ENCODE results near the gene NPFF. TPM values are rescaled to one million over a fixed set of nuclear protein-coding genes. Genes with fewer than 3 reads are reported as not detected.

The NPFF gene
- total RNA-seq, 3 donors from 2014 or later: not detected

GRCh38 chr12:53497461-53497860 lies 9.8 kb downstream of the NPFF start:
- no peak overlapping the region for H3K4me3 ChIP-seq
- TF ChIP-seq CTCF (IDR thresholded peaks at IDR 0.05): no peak
- H3K9me3 ChIP-seq: no peaks in the 10 kb centered on the region
- H3K36me3 ChIP-seq (ENCODE audit: low read depth): peaks cover 6% of the 10 kb centered on the region
- intact Hi-C loops (cut with DNase I, micrococcal nuclease): no loop called here
- peaks cover 30% of the 10 kb centered on the region for H3K4me1 ChIP-seq (ENCODE audit: low read depth)
- no peak for DNase-seq
- no peak for ATAC-seq

GRCh38 chr12:53496752-53497032 lies 10.6 kb downstream of the NPFF start:
- H3K4me1 ChIP-seq (ENCODE audit: low read depth): peaks cover 26% of the 10 kb centered on the region
- no peak overlapping the region for H3K4me3 ChIP-seq
- intact Hi-C loops (cut with DNase I, micrococcal nuclease): no loop called here
- DNase-seq (no peak), ATAC-seq (no peak)
- no peak for TF ChIP-seq CTCF (IDR thresholded peaks at IDR 0.05)
- no peaks in the 10 kb centered on the region for H3K9me3 ChIP-seq
- peaks cover 6% of the 10 kb centered on the region for H3K36me3 ChIP-seq (ENCODE audit: low read depth)

GRCh38 chr12:53495903-53496751 lies 11.2 kb downstream of the NPFF start:
- ATAC-seq: no peak
- no peak for TF ChIP-seq CTCF (IDR thresholded peaks at IDR 0.05)
- peak in 2 of 3 donors; percentile 66 to 67 for DNase-seq
- H3K36me3 ChIP-seq (ENCODE audit: low read depth): peaks cover 5% of the 10 kb centered on the region
- H3K4me1 ChIP-seq (ENCODE audit: low read depth): peaks cover 22% of the 10 kb centered on the region
- intact Hi-C loops (cut with DNase I, micrococcal nuclease): no loop called here
- H3K9me3 ChIP-seq: no peaks in the 10 kb centered on the region
- H3K4me3 ChIP-seq: no peak overlapping the region

GRCh38 chr12:53493610-53494391 lies 13.5 kb downstream of the NPFF start:
- no peak for TF ChIP-seq CTCF (IDR thresholded peaks at IDR 0.05)
- intact Hi-C loops (cut with DNase I, micrococcal nuclease): no loop called here
- peaks cover 19% of the 10 kb centered on the region for H3K4me1 ChIP-seq (ENCODE audit: low read depth)
- ATAC-seq: no peak
- peak in 2 of 3 donors; percentile 39 to 46 for DNase-seq
- H3K9me3 ChIP-seq: no peaks in the 10 kb centered on the region
- no peaks in the 10 kb centered on the region for H3K36me3 ChIP-seq (ENCODE audit: low read depth)
- H3K4me3 ChIP-seq: no peak overlapping the region

- DNase-seq: peak; percentile 94 to 96 (median 95)
- Histone ChIP-seq H3K4me1 (ENCODE audit: low read depth) (peaks cover 19% of the 10 kb centered on the region), H3K36me3 (ENCODE audit: low read depth) (no peaks in the 10 kb centered on the region), H3K9me3 (no peaks in the 10 kb centered on the region), H3K4me3 (peak overlapping the region; percentile 14)
- intact Hi-C loops (cut with DNase I, micrococcal nuclease): no loop called here
- peak; percentile 96 for ATAC-seq
- no peak for TF ChIP-seq CTCF (IDR thresholded peaks at IDR 0.05)
Measured at GRCh38 chr12:53492830-53493609, 14.3 kb downstream of the NPFF start.

Data from mucosa of descending colon (tissue), 3 donors.